K562 (cell line): ENCODE data around the gene CTPS1. TPM values are rescaled to one million over a fixed set of nuclear protein-coding genes. Genes with fewer than 3 reads are reported as not detected.

Experiments
- ATF1 ChIP-seq, 2 experiments: fragments of 450-650 bp in 1 of 2; IDR thresholded peaks; 2 replicates each; pipeline ENCODE4 v1.6.1; 2016; ENCODE audit warnings: missing compliant biosample characterization in 1 of 2, missing genetic modification characterization in 1 of 2
- ATF6 ChIP-seq: sonication (generic); formaldehyde crosslinking; IDR thresholded peaks from 2 replicates; pipeline ENCODE4 v1.4.0; 2020; ENCODE audit warnings: mild to moderate bottlenecking, missing genetic modification reagents
- CBFA2T3 ChIP-seq: fragments of 450-650 bp; IDR thresholded peaks from 2 replicates; pipeline ENCODE4 v1.6.1; 2017
- ETS1 ChIP-seq: conservative IDR thresholded peaks from 2 replicates; pipeline ENCODE4 v1.6.1; 2011; ENCODE audit warnings: low read depth, mild to moderate bottlenecking, low read length; ENCODE audit not compliant: control insufficient read depth
- ETS2 ChIP-seq: IDR thresholded peaks from 2 replicates; pipeline ENCODE4 v1.6.1; 2016; ENCODE audit warnings: borderline replicate concordance, missing genetic modification characterization, mild to moderate bottlenecking, moderate library complexity, missing compliant biosample characterization; ENCODE audit not compliant: poor library complexity, severe bottlenecking
- ID3 ChIP-seq, 2 experiments: fragments of 250-450 bp in 1 of 2; fragments of 450-650 bp in 1 of 2; sonication (Bioruptor Pico) in 1 of 2; IDR thresholded peaks; 2 replicates each; pipeline versions ENCODE4 v1.6.1 to v1.8.0; 2016 to 2021; ENCODE audit warnings: mild to moderate bottlenecking in 2 of 2, moderate library complexity in 2 of 2, missing compliant biosample characterization in 1 of 2, missing genetic modification characterization in 1 of 2
- JUN ChIP-seq, 2 experiments: sonication (generic) in 1 of 2; formaldehyde crosslinking in 1 of 2; IDR thresholded peaks; 2 replicates each; pipeline versions ENCODE4 v1.6.1 to v1.8.0; 2012 to 2022; ENCODE audit warnings: borderline replicate concordance in 2 of 2, mild to moderate bottlenecking in 2 of 2, improper control_type of control experiment in 1 of 2, low read depth in 1 of 2, low read length in 1 of 2, missing genetic modification reagents in 1 of 2
- KLF1 ChIP-seq: fragments of 450-650 bp; IDR thresholded peaks from 2 replicates; pipeline ENCODE4 v1.6.1; 2016; ENCODE audit warnings: missing genetic modification characterization, missing compliant biosample characterization
- MTF1 ChIP-seq: fragments of 250-450 bp; sonication (Bioruptor Pico); IDR thresholded peaks from 2 replicates; pipeline ENCODE4 v1.9.0; 2021; ENCODE audit warnings: moderate library complexity, mild to moderate bottlenecking, inconsistent platforms, borderline replicate concordance
- NFYB ChIP-seq: IDR thresholded peaks from 2 replicates; pipeline ENCODE4 v1.6.1; 2011; ENCODE audit warnings: mild to moderate bottlenecking, moderate library complexity; ENCODE audit not compliant: insufficient read length; ENCODE audit errors: extremely low read depth
- RB1 ChIP-seq: fragments of 450-650 bp; IDR thresholded peaks from 2 replicates; pipeline ENCODE4 v1.6.1; 2017; ENCODE audit warnings: low read depth, mild to moderate bottlenecking
- RHOXF2B ChIP-seq: fragments of 250-450 bp; sonication (Bioruptor Pico); conservative IDR thresholded peaks from 2 replicates; pipeline ENCODE4 v1.5.1; 2021
- SMAD1 ChIP-seq: fragments of 150-350 bp; IDR thresholded peaks from 2 replicates; pipeline ENCODE4 v1.6.1; 2014; ENCODE audit warnings: low read length, low read depth; ENCODE audit not compliant: partially characterized antibody
- SMARCC2 ChIP-seq: fragments of 450-650 bp; IDR thresholded peaks from 2 replicates; pipeline ENCODE4 v1.6.1; 2017; ENCODE audit warnings: antibody characterized with exemption, moderate library complexity, mild to moderate bottlenecking, low read depth
- SNRNP70 ChIP-seq: fragments of 200-400 bp; formaldehyde crosslinking; optimal IDR thresholded peaks from 2 replicates; pipeline ENCODE3; 2017; ENCODE audit warnings: low read depth, low read length
- SRSF3 ChIP-seq: fragments of 200-400 bp; formaldehyde crosslinking; IDR thresholded peaks from 2 replicates; pipeline ENCODE4 v1.6.1; 2016; ENCODE audit warnings: mild to moderate bottlenecking, low read length, moderate library complexity; ENCODE audit not compliant: insufficient read depth
- TFAP4 ChIP-seq: sonication (generic); formaldehyde crosslinking; IDR thresholded peaks from 2 replicates; pipeline ENCODE4 v1.8.0; 2022; ENCODE audit warnings: missing genetic modification reagents, mild to moderate bottlenecking, moderate library complexity, borderline replicate concordance
- ZNF57 ChIP-seq: fragments of 450-650 bp; formaldehyde crosslinking; IDR thresholded peaks from 2 replicates; pipeline ENCODE4 v1.4.0; 2020; ENCODE audit warnings: mild to moderate bottlenecking, moderate library complexity
- ZSCAN29 ChIP-seq: fragments of 450-650 bp; IDR thresholded peaks from 2 replicates; pipeline ENCODE4 v1.6.1; 2017
- polyA plus RNA-seq, 8 experiments: library from polyadenylated mRNA; depleted of rRNA in 4 of 8; stranded (reverse) in 5 of 8; unstranded in 3 of 8; fragments of >200 nt; fragmentation: Nextera tagmentation in 2 of 8; fragmentation: Illumina TruSeq in 1 of 8; extraction: Ambion mirVana in 2 of 8; extraction: Trizol in 1 of 8; gene quantifications; 2 replicates each; pipeline versions ENCODE4 v1.2.1 to v1.2.3, GENCODE V29; 2011 to 2014; ENCODE audit warnings: inconsistent platforms in 1 of 8, missing spikeins in 1 of 8
- total RNA-seq, 7 experiments: library from RNA; depleted of rRNA in 6 of 7; stranded (reverse); fragments of >200 nt in 6 of 7; fragmentation: Illumina TruSeq in 2 of 7; extraction: Trizol in 2 of 7; gene quantifications; 2 replicates each; pipeline versions ENCODE4 v1.2.1 to v1.2.3, GENCODE V29; 2011 to 2021; ENCODE audit warnings: low replicate concordance in 1 of 7
- TF ChIP-seq, protein P1 (sequence below), 2 experiments: fragments of 450-650 bp; IDR thresholded peaks; 2 replicates each; pipeline ENCODE4 v1.6.1; 2016

Gene CTPS1
- total and polyA plus RNA-seq, 9 of the 15 experiments (the other 6 are each of a cell fraction or from before 2014, with no cell fraction given): 44.4 to 164 (median 87.7) TPM

DNA sequence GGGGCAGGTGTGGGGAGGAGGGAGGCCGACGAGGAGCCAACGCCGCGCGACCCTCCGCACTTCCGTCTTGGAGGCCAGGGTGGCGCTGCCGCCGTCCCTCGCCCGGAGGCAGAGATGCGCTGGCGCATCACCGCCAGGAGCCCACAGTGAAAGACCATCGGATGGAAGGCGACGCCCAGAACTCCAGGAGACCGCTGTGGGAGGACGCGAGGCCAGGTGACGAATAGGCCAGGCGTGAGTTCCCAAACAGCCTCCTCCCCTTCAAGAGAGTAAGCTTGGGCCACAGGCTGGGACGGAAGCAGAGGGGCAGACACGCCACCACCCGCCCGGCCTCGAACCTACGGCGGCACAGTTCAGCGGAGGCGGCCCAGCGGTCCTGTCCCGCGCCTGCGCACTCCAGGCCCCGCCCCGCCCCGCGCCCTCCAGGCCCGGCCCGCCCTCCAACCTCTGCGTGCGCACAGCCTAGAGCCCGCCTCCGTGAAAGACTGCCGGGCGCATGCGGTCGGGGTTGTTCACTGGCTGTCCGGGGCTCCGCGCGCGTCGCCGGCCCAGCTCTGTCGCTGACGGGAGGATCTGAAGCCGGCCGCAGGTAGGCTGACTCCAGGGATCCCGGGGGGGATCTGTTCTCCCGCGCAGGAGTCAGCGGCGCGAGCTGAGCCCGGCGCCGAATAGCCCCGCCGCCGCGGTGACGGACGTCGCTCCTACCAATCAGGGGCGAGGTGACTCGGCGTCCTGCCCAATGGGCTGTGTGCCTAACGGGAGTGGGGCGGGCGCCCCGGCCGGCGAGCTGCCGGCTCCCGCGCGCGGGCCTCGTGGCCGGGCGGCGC lies at the start of gene CTPS1 (continued):
- TF ChIP-seq CBFA2T3 (no peak), SMAD1 (peak; percentile 75), ETS2 (tag) (no peak), JUN (IDR thresholded peaks at IDR 0.05; ENCODE audit: borderline replicate concordance, low read depth, low read length) (0 out of 2 replicates have a peak, but pooled peaks have one; percentile 35), JUN (CRISPR knock-in tag; IDR thresholded peaks at IDR 0.05; ENCODE audit: borderline replicate concordance) (no peak), ATF1 (CRISPR knock-in tag; IDR thresholded peaks at IDR 0.05) (no peak), ATF1 (tag; IDR thresholded peaks at IDR 0.05) (peak; percentile 65), RB1 (peak; percentile 95), ID3 (CRISPR knock-in tag; IDR thresholded peaks at IDR 0.05) (no peak), ID3 (tag; IDR thresholded peaks at IDR 0.05) (peak; percentile 57; the same call in 1 of the 2 replicates), SNRNP70 (no peak), NFYB (peak; percentile 95), ZNF57 (CRISPR knock-in tag) (no peak), SRSF3 (no peak), SMARCC2 (no peak), TFAP4 (CRISPR knock-in tag) (peak; percentile 68), ATF6 (CRISPR knock-in tag) (peak; percentile 92; the same call in 1 of the 2 replicates), ETS1 (no peak), KLF1 (tag) (no peak; the same call in 1 of the 2 replicates), MTF1 (CRISPR knock-in tag) (no peak), RHOXF2B (CRISPR knock-in tag) (no peak), ZSCAN29 (0 out of 2 replicates have a peak, but pooled peaks have one; percentile 9)
- TF ChIP-seq, protein P1, sequence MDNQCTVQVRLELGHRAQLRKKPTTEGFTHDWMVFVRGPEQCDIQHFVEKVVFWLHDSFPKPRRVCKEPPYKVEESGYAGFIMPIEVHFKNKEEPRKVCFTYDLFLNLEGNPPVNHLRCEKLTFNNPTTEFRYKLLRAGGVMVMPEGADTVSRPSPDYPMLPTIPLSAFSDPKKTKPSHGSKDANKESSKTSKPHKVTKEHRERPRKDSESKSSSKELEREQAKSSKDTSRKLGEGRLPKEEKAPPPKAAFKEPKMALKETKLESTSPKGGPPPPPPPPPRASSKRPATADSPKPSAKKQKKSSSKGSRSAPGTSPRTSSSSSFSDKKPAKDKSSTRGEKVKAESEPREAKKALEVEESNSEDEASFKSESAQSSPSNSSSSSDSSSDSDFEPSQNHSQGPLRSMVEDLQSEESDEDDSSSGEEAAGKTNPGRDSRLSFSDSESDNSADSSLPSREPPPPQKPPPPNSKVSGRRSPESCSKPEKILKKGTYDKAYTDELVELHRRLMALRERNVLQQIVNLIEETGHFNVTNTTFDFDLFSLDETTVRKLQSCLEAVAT (IDR thresholded peaks at IDR 0.05): peak in 1 of 2 experiments; percentile 11; a peak in 1 of 4 replicates
